Measurements from ENCODE around the gene COL4A1. TPM values are rescaled to one million over a fixed set of nuclear protein-coding genes. Genes with fewer than 3 reads are reported as not detected.
A peak's percentile ranks its signal among the peaks of the same experiment; 100 is the strongest.

Gene COL4A1
- total RNA-seq, 1 experiment from 2014 or later = 591 TPM

- Histone ChIP-seq H3K36me3 (peaks cover 24% of the 10 kb centered on the region), H3K4me1 (replicated peaks) (peaks cover 48% of the 10 kb centered on the region), H3K27ac (peak overlapping the region; percentile 83)
These were observed 40.1 kb upstream of the COL4A1 start for GRCh38 chr13:110347088-110347487.

GRCh38 chr13:110346661-110347067, 39.7 kb upstream of the COL4A1 start:
- peaks cover 52% of the 10 kb centered on the region for H3K4me1 ChIP-seq (replicated peaks)
- no peak overlapping the region for H3K4me3 ChIP-seq
- no peaks in the 10 kb centered on the region for H3K27me3 ChIP-seq (replicated peaks)
- H3K36me3 ChIP-seq = peaks cover 24% of the 10 kb centered on the region
- peak overlapping the region; percentile 83 for H3K27ac ChIP-seq
- DNase-seq (ENCODE audit: low read depth in 1 of 2, low spot score in 2 of 2) = no peak
- H3K9me3 ChIP-seq (replicated peaks) = no peaks in the 10 kb centered on the region

More at GRCh38 chr13:110347088-110347487, 40.1 kb upstream of the COL4A1 start:
- no peak for DNase-seq (ENCODE audit: low read depth in 1 of 2, low spot score in 2 of 2)
- Histone ChIP-seq H3K27me3 (replicated peaks) (no peaks in the 10 kb centered on the region), H3K4me3 (no peak overlapping the region), H3K9me3 (replicated peaks) (no peaks in the 10 kb centered on the region)

- DNase-seq (ENCODE audit: low read depth in 1 of 2, low spot score in 2 of 2) = no peak
- Histone ChIP-seq H3K27ac (no peak overlapping the region), H3K27me3 (replicated peaks) (no peaks in the 10 kb centered on the region), H3K9me3 (replicated peaks) (no peaks in the 10 kb centered on the region), H3K4me1 (replicated peaks) (peaks cover 61% of the 10 kb centered on the region), H3K4me3 (no peak overlapping the region), H3K36me3 (peaks cover 26% of the 10 kb centered on the region)
These were observed 38.7 kb upstream of the COL4A1 start for GRCh38 chr13:110345701-110346100.

GRCh38 chr13:110345266-110345665, 38.3 kb upstream of the COL4A1 start:
- Histone ChIP-seq H3K4me3 (no peak overlapping the region), H3K27me3 (replicated peaks) (no peaks in the 10 kb centered on the region), H3K9me3 (replicated peaks) (no peaks in the 10 kb centered on the region), H3K27ac (no peak overlapping the region), H3K4me1 (replicated peaks) (peaks cover 62% of the 10 kb centered on the region), H3K36me3 (peaks cover 29% of the 10 kb centered on the region)
- no peak for DNase-seq (ENCODE audit: low read depth in 1 of 2, low spot score in 2 of 2)

- Histone ChIP-seq H3K4me3 (no peak overlapping the region), H3K27me3 (replicated peaks) (no peaks in the 10 kb centered on the region), H3K36me3 (peaks cover 26% of the 10 kb centered on the region; the same call in 1 of the 2 replicates), H3K27ac (no peak overlapping the region), H3K4me1 (replicated peaks) (peaks cover 71% of the 10 kb centered on the region), H3K9me3 (replicated peaks) (no peaks in the 10 kb centered on the region)
- DNase-seq (ENCODE audit: low read depth in 1 of 2, low spot score in 2 of 2) = no peak
These were observed 37.4 kb upstream of the COL4A1 start for GRCh38 chr13:110344320-110344719.

- no peak overlapping the region for H3K27ac ChIP-seq
- peaks cover 71% of the 10 kb centered on the region for H3K4me1 ChIP-seq (replicated peaks)
- no peak for DNase-seq (ENCODE audit: low read depth in 1 of 2, low spot score in 2 of 2)
- no peak overlapping the region for H3K4me3 ChIP-seq
- no peaks in the 10 kb centered on the region for H3K27me3 ChIP-seq (replicated peaks)
- no peaks in the 10 kb centered on the region for H3K9me3 ChIP-seq (replicated peaks)
- H3K36me3 ChIP-seq = peaks cover 24% of the 10 kb centered on the region; the same call in 1 of the 2 replicates
These were observed 36.4 kb upstream of the COL4A1 start for GRCh38 chr13:110343241-110343865.

- H3K27ac ChIP-seq = no peak overlapping the region
- H3K4me1 ChIP-seq (replicated peaks) = peaks cover 71% of the 10 kb centered on the region
- no peak for DNase-seq (ENCODE audit: low read depth in 1 of 2, low spot score in 2 of 2)
- no peaks in the 10 kb centered on the region for H3K9me3 ChIP-seq (replicated peaks)
- H3K4me3 ChIP-seq = no peak overlapping the region
- no peaks in the 10 kb centered on the region for H3K27me3 ChIP-seq (replicated peaks)
- peaks cover 24% of the 10 kb centered on the region; the same call in 1 of the 2 replicates for H3K36me3 ChIP-seq
These were observed 35.5 kb upstream of the COL4A1 start for GRCh38 chr13:110342474-110342873.

GRCh38 chr13:110341445-110342244, 34.7 kb upstream of the COL4A1 start:
- Histone ChIP-seq H3K27me3 (replicated peaks) (no peaks in the 10 kb centered on the region), H3K27ac (peak overlapping the region; percentile 90), H3K4me3 (no peak overlapping the region), H3K36me3 (peaks cover 22% of the 10 kb centered on the region; the same call in 1 of the 2 replicates), H3K4me1 (replicated peaks) (peaks cover 70% of the 10 kb centered on the region), H3K9me3 (replicated peaks) (no peaks in the 10 kb centered on the region)
- peak in 1 of 2 experiments; percentile 76 for DNase-seq (ENCODE audit: low read depth in 1 of 2, low spot score in 2 of 2)

- peaks cover 22% of the 10 kb centered on the region for H3K36me3 ChIP-seq
- peak; percentile 95 to 97 for DNase-seq (ENCODE audit: low read depth in 1 of 2, low spot score in 2 of 2)
- no peaks in the 10 kb centered on the region for H3K27me3 ChIP-seq (replicated peaks)
- no peak overlapping the region for H3K4me3 ChIP-seq
- H3K9me3 ChIP-seq (replicated peaks) = no peaks in the 10 kb centered on the region; the same call in 1 of the 2 replicates
- peak overlapping the region; percentile 90 for H3K27ac ChIP-seq
- H3K4me1 ChIP-seq (replicated peaks) = peaks cover 65% of the 10 kb centered on the region
These were observed 34.0 kb upstream of the COL4A1 start for GRCh38 chr13:110340812-110341444.

- H3K4me3 ChIP-seq = no peak overlapping the region
- peak overlapping the region; percentile 90 for H3K27ac ChIP-seq
- peaks cover 71% of the 10 kb centered on the region for H3K4me1 ChIP-seq (replicated peaks)
- peaks cover 31% of the 10 kb centered on the region for H3K36me3 ChIP-seq
- H3K9me3 ChIP-seq (replicated peaks) = peaks cover 7% of the 10 kb centered on the region
- no peak for DNase-seq (ENCODE audit: low read depth in 1 of 2, low spot score in 2 of 2)
- no peaks in the 10 kb centered on the region for H3K27me3 ChIP-seq (replicated peaks)
These were observed 33.1 kb upstream of the COL4A1 start for GRCh38 chr13:110339975-110340550.

GRCh38 chr13:110339263-110339662, 32.3 kb upstream of the COL4A1 start:
- no peaks in the 10 kb centered on the region for H3K27me3 ChIP-seq (replicated peaks)
- no peak overlapping the region for H3K4me3 ChIP-seq
- peaks cover 79% of the 10 kb centered on the region for H3K4me1 ChIP-seq (replicated peaks)
- peaks cover 7% of the 10 kb centered on the region for H3K9me3 ChIP-seq (replicated peaks)
- peak overlapping the region; percentile 90 for H3K27ac ChIP-seq
- DNase-seq (ENCODE audit: low read depth in 1 of 2, low spot score in 2 of 2) = no peak
- peaks cover 32% of the 10 kb centered on the region for H3K36me3 ChIP-seq

- no peaks in the 10 kb centered on the region for H3K27me3 ChIP-seq (replicated peaks)
- H3K4me1 ChIP-seq (replicated peaks) = peaks cover 86% of the 10 kb centered on the region
- no peak overlapping the region for H3K4me3 ChIP-seq
- peak overlapping the region; percentile 90 for H3K27ac ChIP-seq
- peak; percentile 96 to 98 for DNase-seq (ENCODE audit: low read depth in 1 of 2, low spot score in 2 of 2)
- peaks cover 31% of the 10 kb centered on the region for H3K36me3 ChIP-seq
- H3K9me3 ChIP-seq (replicated peaks) = peaks cover 7% of the 10 kb centered on the region
These were observed 31.6 kb upstream of the COL4A1 start for GRCh38 chr13:110338441-110339101.

- H3K36me3 ChIP-seq = peaks cover 36% of the 10 kb centered on the region
- H3K9me3 ChIP-seq (replicated peaks) = peaks cover 7% of the 10 kb centered on the region
- H3K27me3 ChIP-seq (replicated peaks) = no peaks in the 10 kb centered on the region
- DNase-seq (ENCODE audit: low read depth in 1 of 2, low spot score in 2 of 2) = no peak
- H3K4me1 ChIP-seq (replicated peaks) = peaks cover 89% of the 10 kb centered on the region
- H3K4me3 ChIP-seq = no peak overlapping the region
- H3K27ac ChIP-seq = no peak overlapping the region; the same call in 1 of the 2 replicates
These were observed 30.3 kb upstream of the COL4A1 start for GRCh38 chr13:110337247-110337646.
